Adrenal gland (tissue), 12 donors: Measurements from ENCODE around the gene ERF. TPM values are rescaled to one million over a fixed set of nuclear protein-coding genes. Genes with fewer than 3 reads are reported as not detected.

Source experiments
- DNase-seq, 7 donors: peaks; one replicate each; pipeline ENCODE4 v3.0.0-alpha.2; 2019 to 2020
- H3K27ac ChIP-seq, 5 donors: fragments of 200-600 bp; sonication (generic) in 4 of 5; 1 replicate in 3 of 5; 2 replicates in 2 of 5; pipeline versions ENCODE4 v1.5.1 to v1.8.0; 2016 to 2020; ENCODE audit warnings: mild to moderate bottlenecking in 1 of 5
- H3K27me3 ChIP-seq: fragments of 200-600 bp; 2 replicates; pipeline ENCODE4 v1.8.0; 2021
- H3K36me3 ChIP-seq, 2 donors: fragments of 200-600 bp; replicated peaks in 1 of 2; 1 replicate in 1 of 2; 2 replicates in 1 of 2; pipeline versions ENCODE4 v1.5.1 to v1.8.0; 2018 to 2022
- H3K4me1 ChIP-seq, 2 donors: fragments of 200-600 bp; replicated peaks in 1 of 2; 1 replicate in 1 of 2; 2 replicates in 1 of 2; pipeline versions ENCODE4 v1.5.1 to v1.8.0; 2018 to 2021
- H3K4me3 ChIP-seq, 4 donors: fragments of 200-600 bp; sonication (generic) in 3 of 4; one replicate each; pipeline ENCODE4 v1.5.1; 2016 to 2018
- H3K9me3 ChIP-seq, 3 donors: fragments of 200-600 bp; sonication (generic) in 1 of 3; replicated peaks in 1 of 3; 1 replicate in 2 of 3; 2 replicates in 1 of 3; pipeline versions ENCODE4 v1.5.1 to v1.8.0; 2016 to 2021
- CTCF ChIP-seq, 6 experiments: fragments of 450-650 bp in 4 of 6; fragments of 200-600 bp in 2 of 6; sonication (generic) in 1 of 6; IDR thresholded peaks; 1 replicate in 5 of 6; 2 replicates in 1 of 6; pipeline versions ENCODE4 v1.5.1 to v1.8.0; 2016 to 2021; ENCODE audit warnings: antibody characterized with exemption in 6 of 6, mild to moderate bottlenecking in 2 of 6, moderate library complexity in 1 of 6
- POLR2A ChIP-seq, 2 donors: fragments of 450-650 bp; IDR thresholded peaks; one replicate each; pipeline ENCODE4 v1.6.1; 2017; ENCODE audit warnings: antibody characterized with exemption in 2 of 2, mild to moderate bottlenecking in 2 of 2, moderate library complexity in 1 of 2
- WGBS, 4 donors: extraction: QIAGEN DNeasy Blood & Tissue Kit in 2 of 4; methylation state at CpG; one replicate each; pipeline versions ENCODE4 v1.1.5 to v1.1.7; 2013 to 2017; 5-methylcytosine and 5-hydroxymethylcytosine counted together
- intact Hi-C, 2 donors: fragments of 100-400 bp; cut with DNase I; formaldehyde crosslinking; loops; one replicate each; pipeline versions ENCODE4 v1.14.1 to v1.15.0; 2022 to 2023
- polyA plus RNA-seq, 3 donors: library from polyadenylated mRNA; stranded (reverse); fragments of 200-250 nt in 2 of 3; fragments of 350-450 nt in 1 of 3; fragmentation: Illumina TruSeq in 1 of 3; extraction: RNeasy Lipid Tissue Mini Kit (QIAGEN cat#74804) in 1 of 3; gene quantifications; one replicate each; pipeline ENCODE4 v1.2.3, GENCODE V29; 2013 to 2014
- total RNA-seq, 9 donors: library from RNA; depleted of rRNA in 4 of 9; stranded (reverse); fragments of >200 nt in 4 of 9; fragments of 120-200 nt in 1 of 9; fragmentation: NEBNext Ultra II Directional in 1 of 9; extraction: Animal tissue kit (Norgen Biotek cat#: 25700) in 1 of 9; gene quantifications; one replicate each; pipeline versions ENCODE4 v1.1.0 to v1.2.4, GENCODE V29; 2013 to 2023
- donor health status: healthy with polysubstance abuse.
- donor health status: Bipolar disorder and iron deficiency.
- donor health status: DM: yes; HTN: yes; CAD: no.
- donor health status: DM: no; HTN: no; CAD: no.
- donor health status: DM: no; HTN: no; CAD: no.
- donor health status: DM: yes; HTN: yes; CAD: no.

ERF gene
- total and polyA plus RNA-seq, 12 donors: 11.4 to 147 (median 52.4) TPM

DNA sequence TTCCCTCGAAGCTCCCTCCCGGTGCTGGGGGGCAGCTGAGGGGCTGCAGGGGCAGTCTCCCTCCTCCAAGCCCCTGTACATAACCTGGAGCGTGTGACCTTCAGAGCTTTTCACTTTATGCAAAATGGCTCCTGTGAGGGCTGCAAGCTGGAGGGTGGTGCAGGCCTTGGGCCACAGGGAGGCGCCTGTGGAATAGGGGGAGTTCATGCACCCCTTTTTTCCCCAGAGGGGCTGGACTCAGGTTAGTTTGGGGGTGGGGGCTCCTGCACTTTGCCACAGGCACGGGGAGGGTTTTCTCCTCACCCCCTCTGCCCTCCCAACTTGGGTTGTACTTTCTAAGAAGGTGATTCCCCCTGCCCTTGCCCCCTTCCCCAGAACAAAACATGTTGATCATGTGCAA, 40.4 kb upstream of the ERF start:
- intact Hi-C loops: no loop called here
- H3K4me1 ChIP-seq: no peaks in the 10 kb centered on the region
- WGBS, 4 donors: 53 to 73% (median 67%) methylated on average over 5 of the region's 5 CpGs
- H3K9me3 ChIP-seq: no peaks in the 10 kb centered on the region
- TF ChIP-seq CTCF (IDR thresholded peaks at IDR 0.05) (no peak), POLR2A (IDR thresholded peaks at IDR 0.05) (no peak)
- no peak overlapping the region for H3K4me3 ChIP-seq
- H3K27ac ChIP-seq: no peak overlapping the region
- peaks cover 0 to 49% of the 10 kb centered on the region in 2 donors for H3K36me3 ChIP-seq
- H3K27me3 ChIP-seq: no peaks in the 10 kb centered on the region
- peak in 1 of 7 donors; percentile 22 for DNase-seq

- Histone ChIP-seq H3K4me1 (no peaks in the 10 kb centered on the region), H3K4me3 (no peak overlapping the region), H3K27me3 (no peaks in the 10 kb centered on the region), H3K27ac (no peak overlapping the region), H3K9me3 (no peaks in the 10 kb centered on the region), H3K36me3 (peaks cover 0 to 57% of the 10 kb centered on the region in 2 donors)
- DNase-seq: peak in 3 of 7 donors; percentile 19 to 51 (median 28)
- TF ChIP-seq POLR2A (IDR thresholded peaks at IDR 0.05) (no peak), CTCF (IDR thresholded peaks at IDR 0.05) (no peak)
- WGBS, 4 donors: 78 to 84% (median 78%) methylated on average over 11 to 24 of the region's 24 CpGs
- intact Hi-C loops: loop anchor here (5.0 kb wide), 1 partner anchor 47 kb away; no protein-coding TSS in a partner anchor
Measured at GRCh38 chr19:42294471-42295137, 39.7 kb upstream of the ERF start.

GRCh38 chr19:42293948-42294347, 39.0 kb upstream of the ERF start:
- Histone ChIP-seq H3K27me3 (no peaks in the 10 kb centered on the region), H3K4me3 (no peak overlapping the region), H3K27ac (no peak overlapping the region), H3K36me3 (peaks cover 0 to 63% of the 10 kb centered on the region in 2 donors), H3K9me3 (no peaks in the 10 kb centered on the region), H3K4me1 (no peaks in the 10 kb centered on the region)
- intact Hi-C loops: loop anchor here (5.0 kb wide), 1 partner anchor 47 kb away; no protein-coding TSS in a partner anchor
- no peak for TF ChIP-seq CTCF (IDR thresholded peaks at IDR 0.05)
- TF ChIP-seq POLR2A (IDR thresholded peaks at IDR 0.05): no peak
- peak in 2 of 7 donors; percentile 21 to 23 for DNase-seq
- 85 to 93% (median 91%) methylated on average over 6 to 15 of the region's 15 CpGs; no CpG with 5 or more reads in 1 of the 4 donors for WGBS, 4 donors

GRCh38 chr19:42293540-42293939, 38.6 kb upstream of the ERF start:
- no peak overlapping the region for H3K27ac ChIP-seq
- peak in 1 of 6 experiments; percentile 2 for TF ChIP-seq CTCF (IDR thresholded peaks at IDR 0.05)
- no peak for TF ChIP-seq POLR2A (IDR thresholded peaks at IDR 0.05)
- H3K4me1 ChIP-seq: no peaks in the 10 kb centered on the region
- 72 to 94% (median 85%) methylated on average over 7 to 17 of the region's 17 CpGs for WGBS, 4 donors
- no peak overlapping the region for H3K4me3 ChIP-seq
- peaks cover 0 to 67% of the 10 kb centered on the region in 2 donors for H3K36me3 ChIP-seq
- no peaks in the 10 kb centered on the region for H3K9me3 ChIP-seq
- no peaks in the 10 kb centered on the region for H3K27me3 ChIP-seq
- peak in 2 of 7 donors; percentile 18 to 29 for DNase-seq
- intact Hi-C loops: loop anchor here (5.0 kb wide), 1 partner anchor 46 kb away; no protein-coding TSS in a partner anchor
